Measurements from ENCODE around the gene NAPA. TPM values are rescaled to one million over a fixed set of nuclear protein-coding genes. Genes with fewer than 3 reads are reported as not detected.
A peak's percentile ranks its signal among the peaks of the same experiment; 100 is the strongest.

The NAPA gene
- total RNA-seq, 4 donors from 2014 or later: 36.5 to 693 (median 144) TPM

DNA sequence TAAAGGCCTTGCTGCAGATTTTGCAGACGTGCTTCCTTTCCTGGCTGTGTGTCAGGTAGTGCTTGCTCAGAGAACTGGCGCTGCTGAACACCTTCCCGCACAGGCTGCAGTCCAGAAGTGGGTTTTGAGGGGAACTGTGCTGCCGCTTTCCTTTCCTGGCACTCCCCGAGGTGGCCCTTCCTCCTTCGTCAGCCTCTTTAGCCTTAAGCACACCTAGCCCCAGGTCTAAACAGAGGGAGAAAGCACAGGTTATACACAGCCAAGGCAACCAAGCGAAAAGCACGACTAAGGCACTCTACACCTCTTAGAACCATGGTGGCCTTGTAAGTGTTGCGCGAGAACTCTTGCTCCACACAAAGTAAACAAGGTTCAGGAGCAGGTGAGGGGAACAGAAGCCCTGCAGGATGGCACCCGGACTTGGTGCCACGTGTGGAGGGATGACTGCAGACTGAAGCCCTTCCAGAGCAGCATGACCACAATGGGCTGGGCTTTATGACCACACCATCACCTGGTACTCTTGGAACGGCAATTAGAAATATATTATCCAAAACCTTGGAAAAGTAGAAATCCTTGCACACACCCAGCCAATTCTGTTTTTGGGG is 34.5 kb upstream of the NAPA start:
- TF ChIP-seq POLR2A (IDR thresholded peaks at IDR 0.05): no peak
- TF ChIP-seq, protein P1, sequence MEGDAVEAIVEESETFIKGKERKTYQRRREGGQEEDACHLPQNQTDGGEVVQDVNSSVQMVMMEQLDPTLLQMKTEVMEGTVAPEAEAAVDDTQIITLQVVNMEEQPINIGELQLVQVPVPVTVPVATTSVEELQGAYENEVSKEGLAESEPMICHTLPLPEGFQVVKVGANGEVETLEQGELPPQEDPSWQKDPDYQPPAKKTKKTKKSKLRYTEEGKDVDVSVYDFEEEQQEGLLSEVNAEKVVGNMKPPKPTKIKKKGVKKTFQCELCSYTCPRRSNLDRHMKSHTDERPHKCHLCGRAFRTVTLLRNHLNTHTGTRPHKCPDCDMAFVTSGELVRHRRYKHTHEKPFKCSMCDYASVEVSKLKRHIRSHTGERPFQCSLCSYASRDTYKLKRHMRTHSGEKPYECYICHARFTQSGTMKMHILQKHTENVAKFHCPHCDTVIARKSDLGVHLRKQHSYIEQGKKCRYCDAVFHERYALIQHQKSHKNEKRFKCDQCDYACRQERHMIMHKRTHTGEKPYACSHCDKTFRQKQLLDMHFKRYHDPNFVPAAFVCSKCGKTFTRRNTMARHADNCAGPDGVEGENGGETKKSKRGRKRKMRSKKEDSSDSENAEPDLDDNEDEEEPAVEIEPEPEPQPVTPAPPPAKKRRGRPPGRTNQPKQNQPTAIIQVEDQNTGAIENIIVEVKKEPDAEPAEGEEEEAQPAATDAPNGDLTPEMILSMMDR (IDR thresholded peaks at IDR 0.05): no peak
- Histone ChIP-seq H3K36me3 (no peaks in the 10 kb centered on the region), H3K27ac (no peak overlapping the region), H3K9me3 (no peaks in the 10 kb centered on the region), H3K4me1 (peaks cover 0 to 6% of the 10 kb centered on the region in 2 donors), H3K4me3 (no peak overlapping the region), H3K27me3 (no peaks in the 10 kb centered on the region)
- no peak for DNase-seq
- intact Hi-C loops (cut with DNase I; ENCODE audit: low total_unique reads): no loop called here

DNA sequence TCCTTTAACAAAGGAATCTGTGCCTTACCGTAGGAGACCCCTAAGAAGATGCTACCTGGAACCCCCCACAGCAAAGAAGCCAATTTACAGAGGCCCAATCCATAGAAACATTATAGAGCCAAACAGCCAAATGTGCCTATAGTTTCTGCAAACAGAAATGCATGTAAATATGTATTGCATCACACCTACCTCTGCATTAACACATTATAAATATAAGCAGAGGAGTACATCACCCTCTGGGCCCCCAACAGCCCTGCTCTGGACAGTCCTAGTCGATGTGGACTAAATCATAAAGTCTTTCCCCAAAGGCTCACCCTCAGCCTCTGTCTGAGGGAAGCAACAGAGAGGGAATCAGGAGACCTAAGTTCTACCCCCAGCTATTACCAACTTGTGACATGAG is 32.3 kb upstream of the NAPA start:
- TF ChIP-seq, protein P1 (IDR thresholded peaks at IDR 0.05): no peak
- TF ChIP-seq POLR2A (IDR thresholded peaks at IDR 0.05): no peak
- peaks cover 0 to 6% of the 10 kb centered on the region in 2 donors for H3K4me1 ChIP-seq
- no peak for DNase-seq
- no peak overlapping the region for H3K27ac ChIP-seq
- H3K9me3 ChIP-seq: no peaks in the 10 kb centered on the region
- H3K4me3 ChIP-seq: no peak overlapping the region
- no peaks in the 10 kb centered on the region for H3K27me3 ChIP-seq
- no peaks in the 10 kb centered on the region for H3K36me3 ChIP-seq
- intact Hi-C loops (cut with DNase I; ENCODE audit: low total_unique reads): no loop called here

DNA sequence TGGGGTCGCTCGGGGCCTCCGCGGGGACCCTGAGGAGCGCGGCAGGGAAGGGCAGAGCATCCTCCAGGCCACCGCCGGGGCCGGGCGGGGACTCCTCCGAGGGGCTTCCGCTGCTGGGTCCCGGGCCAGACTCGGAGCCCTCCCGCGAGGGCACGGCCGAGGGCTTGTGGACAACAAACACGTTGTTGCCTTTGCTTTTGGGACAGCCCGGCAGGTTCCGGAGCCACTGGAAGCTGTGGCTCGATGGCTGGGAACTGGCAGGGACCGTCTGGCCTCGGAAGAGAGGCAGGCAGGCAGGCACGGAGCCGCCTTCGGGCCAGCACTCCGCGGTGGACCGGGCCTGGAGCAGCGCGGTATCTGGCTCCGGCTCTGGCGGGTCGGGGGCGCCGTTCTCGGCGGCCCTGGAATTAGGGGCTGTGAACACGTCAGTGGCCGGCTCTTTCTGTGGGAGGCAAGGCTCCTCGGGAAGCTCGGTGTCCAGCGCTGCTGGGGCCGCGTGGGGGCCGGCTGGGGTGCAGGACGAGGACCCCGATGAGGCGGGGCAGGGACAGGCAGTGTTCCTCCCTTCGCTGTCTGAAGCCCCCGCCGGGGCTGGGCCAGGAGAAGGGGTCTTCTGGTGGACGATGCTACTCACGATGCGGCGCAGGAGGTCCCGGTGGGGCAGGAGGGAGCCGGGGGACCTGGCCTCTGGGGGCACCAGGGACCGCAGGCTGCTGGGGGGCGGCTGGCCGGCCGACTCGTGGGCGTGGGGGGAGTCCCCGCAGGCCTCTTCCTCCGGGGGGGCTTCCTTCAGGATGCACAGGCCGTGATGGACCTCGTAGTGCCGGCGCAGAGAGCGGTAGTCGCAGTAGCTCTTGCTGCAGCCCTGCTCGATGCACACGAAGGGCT is 30.4 kb upstream of the NAPA start:
- DNase-seq: no peak
- TF ChIP-seq, protein P1 (IDR thresholded peaks at IDR 0.05): no peak
- TF ChIP-seq POLR2A (IDR thresholded peaks at IDR 0.05): no peak
- intact Hi-C loops (cut with DNase I; ENCODE audit: low total_unique reads): no loop called here
- Histone ChIP-seq H3K4me1 (peaks cover 0 to 6% of the 10 kb centered on the region in 2 donors), H3K36me3 (no peaks in the 10 kb centered on the region), H3K27me3 (no peaks in the 10 kb centered on the region), H3K27ac (no peak overlapping the region), H3K4me3 (peak overlapping the region in 1 of 2 donors; percentile 18), H3K9me3 (no peaks in the 10 kb centered on the region)

DNA sequence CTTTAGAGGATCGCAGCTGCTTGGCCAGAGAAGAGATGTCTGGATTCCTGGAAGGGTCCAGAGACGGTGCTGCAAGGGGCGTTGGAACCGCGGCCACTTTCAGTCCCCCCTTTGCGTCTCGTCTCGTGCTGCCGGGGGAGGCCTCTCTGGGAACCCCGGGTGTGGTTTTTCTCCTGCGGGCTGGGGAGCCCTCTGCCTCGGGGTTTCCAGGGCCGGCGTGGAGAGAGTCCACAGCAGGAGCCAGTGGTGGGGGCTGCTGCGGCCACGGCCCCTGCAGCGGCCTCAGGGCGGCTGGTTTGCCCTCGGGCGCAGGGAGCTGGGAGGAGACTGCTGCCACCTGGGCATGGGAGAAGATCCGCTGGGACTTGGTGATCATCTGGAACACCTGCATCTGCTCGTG is 29.6 kb upstream of the NAPA start:
- Histone ChIP-seq H3K4me3 (no peak overlapping the region), H3K4me1 (peaks cover 0 to 6% of the 10 kb centered on the region in 2 donors), H3K9me3 (no peaks in the 10 kb centered on the region), H3K27me3 (no peaks in the 10 kb centered on the region), H3K27ac (peak overlapping the region in 1 of 2 donors; percentile 76), H3K36me3 (no peaks in the 10 kb centered on the region)
- TF ChIP-seq POLR2A (IDR thresholded peaks at IDR 0.05): no peak
- TF ChIP-seq, protein P1 (IDR thresholded peaks at IDR 0.05): no peak
- intact Hi-C loops (cut with DNase I; ENCODE audit: low total_unique reads): no loop called here
- no peak for DNase-seq

DNA sequence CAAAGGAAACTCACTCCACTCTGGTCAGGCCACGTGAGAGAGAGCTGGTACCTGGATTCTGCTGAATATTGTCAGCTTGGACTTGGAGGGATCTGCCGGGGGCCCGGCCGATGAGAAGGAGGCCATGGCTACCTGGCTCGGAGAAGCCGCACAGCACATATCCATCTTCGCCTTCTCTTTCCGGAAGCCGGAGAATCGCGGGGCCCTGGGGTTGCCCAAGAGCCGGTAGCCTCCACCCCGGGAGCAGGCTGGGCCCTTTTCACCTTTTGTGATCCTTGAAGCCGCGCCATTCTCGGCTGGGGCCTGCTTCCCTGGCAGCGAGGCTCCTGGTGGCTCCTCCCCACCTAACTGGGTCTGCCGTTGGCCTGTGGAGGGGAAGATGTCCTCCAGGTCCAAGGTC is 29.2 kb upstream of the NAPA start:
- H3K27ac ChIP-seq: peak overlapping the region in 1 of 2 donors; percentile 76
- H3K27me3 ChIP-seq: no peaks in the 10 kb centered on the region
- no peaks in the 10 kb centered on the region for H3K9me3 ChIP-seq
- H3K36me3 ChIP-seq: no peaks in the 10 kb centered on the region
- intact Hi-C loops (cut with DNase I; ENCODE audit: low total_unique reads): no loop called here
- no peak overlapping the region for H3K4me3 ChIP-seq
- H3K4me1 ChIP-seq: peaks cover 0 to 6% of the 10 kb centered on the region in 2 donors
- DNase-seq: no peak
- TF ChIP-seq, protein P1 (IDR thresholded peaks at IDR 0.05): no peak
- no peak for TF ChIP-seq POLR2A (IDR thresholded peaks at IDR 0.05)

All from uterus (tissue), 4 donors.